HL-60 (cell line): ENCODE measurements around the gene LACRT.

ENCODE experiments used
- POLR2AphosphoS5 ChIP-seq: IDR thresholded peaks from 2 replicates; pipeline ENCODE4 v1.6.1; 2012; ENCODE audit warnings: low read depth
- TF ChIP-seq, protein P1 (sequence below): IDR thresholded peaks from one replicate; pipeline ENCODE4 v1.5.1; 2011; ENCODE audit warnings: low read length, control low read depth, inconsistent platforms; ENCODE audit not compliant: insufficient read depth

DNA sequence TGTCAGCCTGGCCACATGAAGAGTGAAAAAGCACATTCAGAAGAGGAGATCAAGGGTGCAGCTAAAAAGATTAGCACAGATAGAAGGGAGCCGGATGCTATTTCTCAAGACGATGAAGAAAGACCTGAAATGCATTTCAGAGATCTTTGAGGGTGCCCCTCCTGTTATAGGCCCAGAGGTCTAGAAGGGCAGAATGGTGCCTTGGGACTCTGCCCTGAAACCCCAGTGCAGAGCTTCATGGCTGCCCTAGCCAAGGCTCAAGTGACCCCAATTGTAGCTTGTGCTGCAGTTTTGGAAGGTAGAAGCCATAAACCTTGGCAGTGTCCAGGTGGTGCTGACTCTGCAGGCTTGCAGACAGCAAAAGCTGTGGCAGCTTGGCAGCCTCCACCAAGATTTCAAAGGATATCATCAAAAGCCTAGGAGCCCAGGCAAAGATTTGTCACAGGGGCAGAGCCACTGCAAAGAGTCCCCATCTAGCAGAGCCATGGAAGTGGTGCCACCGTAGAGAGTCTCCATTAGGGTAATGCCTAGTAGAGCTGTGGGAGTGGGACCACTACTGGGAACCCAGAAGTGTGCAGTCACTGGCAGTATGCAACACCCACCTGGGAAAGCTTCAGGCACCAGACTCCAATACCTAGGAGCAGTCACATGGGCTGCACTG is 6.4 kb downstream of the LACRT start:
- TF ChIP-seq, protein P1, sequence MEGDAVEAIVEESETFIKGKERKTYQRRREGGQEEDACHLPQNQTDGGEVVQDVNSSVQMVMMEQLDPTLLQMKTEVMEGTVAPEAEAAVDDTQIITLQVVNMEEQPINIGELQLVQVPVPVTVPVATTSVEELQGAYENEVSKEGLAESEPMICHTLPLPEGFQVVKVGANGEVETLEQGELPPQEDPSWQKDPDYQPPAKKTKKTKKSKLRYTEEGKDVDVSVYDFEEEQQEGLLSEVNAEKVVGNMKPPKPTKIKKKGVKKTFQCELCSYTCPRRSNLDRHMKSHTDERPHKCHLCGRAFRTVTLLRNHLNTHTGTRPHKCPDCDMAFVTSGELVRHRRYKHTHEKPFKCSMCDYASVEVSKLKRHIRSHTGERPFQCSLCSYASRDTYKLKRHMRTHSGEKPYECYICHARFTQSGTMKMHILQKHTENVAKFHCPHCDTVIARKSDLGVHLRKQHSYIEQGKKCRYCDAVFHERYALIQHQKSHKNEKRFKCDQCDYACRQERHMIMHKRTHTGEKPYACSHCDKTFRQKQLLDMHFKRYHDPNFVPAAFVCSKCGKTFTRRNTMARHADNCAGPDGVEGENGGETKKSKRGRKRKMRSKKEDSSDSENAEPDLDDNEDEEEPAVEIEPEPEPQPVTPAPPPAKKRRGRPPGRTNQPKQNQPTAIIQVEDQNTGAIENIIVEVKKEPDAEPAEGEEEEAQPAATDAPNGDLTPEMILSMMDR = no peak
- TF ChIP-seq POLR2AphosphoS5 = no peak
